ENCODE measurements around the gene EPHA6.

The EPHA6 gene

GRCh38 chr3:96986241-96986640 lies 171.8 kb downstream of the EPHA6 start:
- no peak for TF ChIP-seq CTCF (conservative IDR thresholded peaks at IDR 0.05; ENCODE audit: low read depth, low read length)
- DNase-seq (ENCODE audit: low read depth), result no peak
- H3K4me3 ChIP-seq (ENCODE audit: low read depth, low read length), result no peak overlapping the region

GRCh38 chr3:96991231-96991630 lies 176.8 kb downstream of the EPHA6 start:
- no peak overlapping the region for H3K4me3 ChIP-seq (ENCODE audit: low read depth, low read length)
- no peak for TF ChIP-seq CTCF (conservative IDR thresholded peaks at IDR 0.05; ENCODE audit: low read depth, low read length)
- DNase-seq (ENCODE audit: low read depth), result no peak

DNA sequence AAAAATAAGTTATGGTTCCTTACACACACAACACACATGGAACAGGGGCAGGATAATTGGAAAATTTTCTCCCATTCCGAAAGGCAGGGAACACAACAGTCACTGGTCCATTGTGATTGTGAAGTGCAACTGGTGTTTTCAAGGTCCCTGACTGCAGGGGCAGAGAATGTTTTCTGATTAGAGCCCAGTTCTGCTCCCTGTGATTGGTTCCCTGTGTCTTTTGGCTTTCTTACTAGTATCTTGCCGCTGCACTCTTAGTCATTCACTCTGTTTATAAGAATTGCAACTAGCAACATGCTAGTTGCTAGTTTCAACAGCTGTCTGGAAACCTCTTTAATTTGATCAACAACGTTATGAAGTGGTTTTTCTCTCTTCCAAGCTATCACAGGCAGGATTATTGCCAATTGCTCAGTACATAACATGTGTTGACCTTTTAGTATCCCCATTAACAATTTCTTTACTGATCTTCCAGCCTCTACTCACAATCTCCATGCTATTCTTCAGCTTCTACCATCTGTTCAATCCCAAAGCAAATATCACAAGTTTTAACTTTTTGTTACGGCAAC lies 177.5 kb downstream of the EPHA6 start:
- TF ChIP-seq CTCF (conservative IDR thresholded peaks at IDR 0.05; ENCODE audit: low read depth, low read length), result no peak
- H3K4me3 ChIP-seq (ENCODE audit: low read depth, low read length), result no peak overlapping the region
- DNase-seq (ENCODE audit: low read depth), result no peak

- no peak overlapping the region for H3K4me3 ChIP-seq (ENCODE audit: low read depth, low read length)
- DNase-seq (ENCODE audit: low read depth), result no peak
- TF ChIP-seq CTCF (conservative IDR thresholded peaks at IDR 0.05; ENCODE audit: low read depth, low read length), result no peak
These were observed 180.6 kb downstream of the EPHA6 start for GRCh38 chr3:96994988-96995387.

GRCh38 chr3:96996009-96996408 lies 181.6 kb downstream of the EPHA6 start:
- H3K4me3 ChIP-seq (ENCODE audit: low read depth, low read length), result no peak overlapping the region
- no peak for TF ChIP-seq CTCF (conservative IDR thresholded peaks at IDR 0.05; ENCODE audit: low read depth, low read length)

GRCh38 chr3:97001611-97002010 lies 187.2 kb downstream of the EPHA6 start:
- TF ChIP-seq CTCF (conservative IDR thresholded peaks at IDR 0.05; ENCODE audit: low read depth, low read length), result no peak
- no peak overlapping the region for H3K4me3 ChIP-seq (ENCODE audit: low read depth, low read length)
- DNase-seq (ENCODE audit: low read depth), result no peak

More at GRCh38 chr3:96996009-96996408, 181.6 kb downstream of the EPHA6 start:
- DNase-seq (ENCODE audit: low read depth), result no peak

- no peak overlapping the region for H3K4me3 ChIP-seq (ENCODE audit: low read depth, low read length)
- TF ChIP-seq CTCF (conservative IDR thresholded peaks at IDR 0.05; ENCODE audit: low read depth, low read length), result no peak
- no peak for DNase-seq (ENCODE audit: low read depth)
These were observed 195.1 kb downstream of the EPHA6 start for GRCh38 chr3:97009427-97010019.
